ENCODE data around the gene TIMP1. TPM values are rescaled to one million over a fixed set of nuclear protein-coding genes. Genes with fewer than 3 reads are reported as not detected.

Gene TIMP1
- total and polyA plus RNA-seq, 2 of the 13 experiments (the other 11 are each of a cell fraction or from before 2014, with no cell fraction given): 12.3 to 45.8 TPM

DNA sequence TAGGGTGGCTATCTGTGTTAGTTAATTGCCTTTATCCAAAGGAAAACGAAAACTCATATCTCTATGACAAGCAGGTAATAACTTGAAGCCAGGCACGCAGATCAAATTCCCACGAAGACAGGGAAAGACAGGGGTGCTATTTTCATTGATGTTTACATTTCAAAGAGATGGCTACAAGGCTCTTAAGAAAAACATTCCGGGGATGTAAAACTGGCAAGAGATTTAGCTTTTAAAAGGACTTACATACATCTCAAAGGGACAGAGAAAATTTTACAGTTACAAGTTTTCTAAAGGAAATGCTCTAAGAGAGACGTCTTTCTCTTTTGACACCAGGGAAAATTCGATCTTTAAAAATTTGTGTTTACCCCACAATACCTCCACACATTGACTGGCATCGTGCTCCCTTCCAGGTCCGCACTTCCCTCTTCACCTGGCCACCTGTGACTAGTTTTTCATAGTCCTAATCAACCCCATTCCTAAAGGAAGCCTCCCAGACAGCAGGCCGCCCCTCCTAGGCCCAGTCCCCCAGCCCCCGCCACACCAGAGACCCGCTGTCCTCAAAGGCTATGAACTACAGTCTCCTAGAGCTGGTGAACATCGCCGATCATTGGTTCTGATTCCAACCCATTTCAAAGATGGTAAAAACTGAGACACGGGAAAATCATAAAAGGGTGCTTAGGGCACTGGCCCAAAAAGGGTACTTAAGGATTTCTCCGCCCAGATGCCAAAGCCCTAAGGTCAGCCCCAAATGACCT, 21.9 kb upstream of the TIMP1 start:
- ATAC-seq (no peak), DNase-seq (ENCODE audit: low spot score) (no peak), FAIRE-seq (no peak)
- TF ChIP-seq CHD4 (IDR thresholded peaks at IDR 0.05; ENCODE audit: borderline replicate concordance, low read length) (peak; percentile 92), ZNF629 (CRISPR knock-in tag; conservative IDR thresholded peaks at IDR 0.05) (peak; percentile 96), ZMYM3 (CRISPR knock-in tag; IDR thresholded peaks at IDR 0.05) (peak; percentile 94), KDM1A (CRISPR knock-in tag; IDR thresholded peaks at IDR 0.05) (peak; percentile 78), DMAP1 (CRISPR knock-in tag; IDR thresholded peaks at IDR 0.05) (0 out of 2 replicates have a peak, but pooled peaks have one; percentile 7), HDAC1 (CRISPR knock-in tag; IDR thresholded peaks at IDR 0.05) (0 out of 2 replicates have a peak, but pooled peaks have one; percentile 14), MED8 (CRISPR knock-in tag; IDR thresholded peaks at IDR 0.05; ENCODE audit: insufficient replicate concordance) (peak; percentile 25), SIN3A (IDR thresholded peaks at IDR 0.05; ENCODE audit: borderline replicate concordance, low read depth, low read length) (0 out of 2 replicates have a peak, but pooled peaks have one; percentile 4), KDM5A (IDR thresholded peaks at IDR 0.05; ENCODE audit: borderline replicate concordance, low read length) (no peak)
- TF ChIP-seq, protein P1, sequence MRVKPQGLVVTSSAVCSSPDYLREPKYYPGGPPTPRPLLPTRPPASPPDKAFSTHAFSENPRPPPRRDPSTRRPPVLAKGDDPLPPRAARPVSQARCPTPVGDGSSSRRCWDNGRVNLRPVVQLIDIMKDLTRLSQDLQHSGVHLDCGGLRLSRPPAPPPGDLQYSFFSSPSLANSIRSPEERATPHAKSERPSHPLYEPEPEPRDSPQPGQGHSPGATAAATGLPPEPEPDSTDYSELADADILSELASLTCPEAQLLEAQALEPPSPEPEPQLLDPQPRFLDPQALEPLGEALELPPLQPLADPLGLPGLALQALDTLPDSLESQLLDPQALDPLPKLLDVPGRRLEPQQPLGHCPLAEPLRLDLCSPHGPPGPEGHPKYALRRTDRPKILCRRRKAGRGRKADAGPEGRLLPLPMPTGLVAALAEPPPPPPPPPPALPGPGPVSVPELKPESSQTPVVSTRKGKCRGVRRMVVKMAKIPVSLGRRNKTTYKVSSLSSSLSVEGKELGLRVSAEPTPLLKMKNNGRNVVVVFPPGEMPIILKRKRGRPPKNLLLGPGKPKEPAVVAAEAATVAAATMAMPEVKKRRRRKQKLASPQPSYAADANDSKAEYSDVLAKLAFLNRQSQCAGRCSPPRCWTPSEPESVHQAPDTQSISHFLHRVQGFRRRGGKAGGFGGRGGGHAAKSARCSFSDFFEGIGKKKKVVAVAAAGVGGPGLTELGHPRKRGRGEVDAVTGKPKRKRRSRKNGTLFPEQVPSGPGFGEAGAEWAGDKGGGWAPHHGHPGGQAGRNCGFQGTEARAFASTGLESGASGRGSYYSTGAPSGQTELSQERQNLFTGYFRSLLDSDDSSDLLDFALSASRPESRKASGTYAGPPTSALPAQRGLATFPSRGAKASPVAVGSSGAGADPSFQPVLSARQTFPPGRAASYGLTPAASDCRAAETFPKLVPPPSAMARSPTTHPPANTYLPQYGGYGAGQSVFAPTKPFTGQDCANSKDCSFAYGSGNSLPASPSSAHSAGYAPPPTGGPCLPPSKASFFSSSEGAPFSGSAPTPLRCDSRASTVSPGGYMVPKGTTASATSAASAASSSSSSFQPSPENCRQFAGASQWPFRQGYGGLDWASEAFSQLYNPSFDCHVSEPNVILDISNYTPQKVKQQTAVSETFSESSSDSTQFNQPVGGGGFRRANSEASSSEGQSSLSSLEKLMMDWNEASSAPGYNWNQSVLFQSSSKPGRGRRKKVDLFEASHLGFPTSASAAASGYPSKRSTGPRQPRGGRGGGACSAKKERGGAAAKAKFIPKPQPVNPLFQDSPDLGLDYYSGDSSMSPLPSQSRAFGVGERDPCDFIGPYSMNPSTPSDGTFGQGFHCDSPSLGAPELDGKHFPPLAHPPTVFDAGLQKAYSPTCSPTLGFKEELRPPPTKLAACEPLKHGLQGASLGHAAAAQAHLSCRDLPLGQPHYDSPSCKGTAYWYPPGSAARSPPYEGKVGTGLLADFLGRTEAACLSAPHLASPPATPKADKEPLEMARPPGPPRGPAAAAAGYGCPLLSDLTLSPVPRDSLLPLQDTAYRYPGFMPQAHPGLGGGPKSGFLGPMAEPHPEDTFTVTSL (CRISPR knock-in tag; IDR thresholded peaks at IDR 0.05; ENCODE audit: borderline replicate concordance): no peak
- TF ChIP-seq, protein P2, sequence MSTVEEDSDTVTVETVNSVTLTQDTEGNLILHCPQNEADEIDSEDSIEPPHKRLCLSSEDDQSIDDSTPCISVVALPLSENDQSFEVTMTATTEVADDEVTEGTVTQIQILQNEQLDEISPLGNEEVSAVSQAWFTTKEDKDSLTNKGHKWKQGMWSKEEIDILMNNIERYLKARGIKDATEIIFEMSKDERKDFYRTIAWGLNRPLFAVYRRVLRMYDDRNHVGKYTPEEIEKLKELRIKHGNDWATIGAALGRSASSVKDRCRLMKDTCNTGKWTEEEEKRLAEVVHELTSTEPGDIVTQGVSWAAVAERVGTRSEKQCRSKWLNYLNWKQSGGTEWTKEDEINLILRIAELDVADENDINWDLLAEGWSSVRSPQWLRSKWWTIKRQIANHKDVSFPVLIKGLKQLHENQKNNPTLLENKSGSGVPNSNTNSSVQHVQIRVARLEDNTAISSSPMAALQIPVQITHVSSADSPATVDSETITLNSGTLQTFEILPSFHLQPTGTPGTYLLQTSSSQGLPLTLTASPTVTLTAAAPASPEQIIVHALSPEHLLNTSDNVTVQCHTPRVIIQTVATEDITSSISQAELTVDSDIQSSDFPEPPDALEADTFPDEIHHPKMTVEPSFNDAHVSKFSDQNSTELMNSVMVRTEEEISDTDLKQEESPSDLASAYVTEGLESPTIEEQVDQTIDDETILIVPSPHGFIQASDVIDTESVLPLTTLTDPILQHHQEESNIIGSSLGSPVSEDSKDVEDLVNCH (CRISPR knock-in tag; IDR thresholded peaks at IDR 0.05): no peak
- Histone ChIP-seq H4K20me1 (ENCODE audit: insufficient read depth, low read length) (peaks cover 4% of the 10 kb centered on the region; the same call in 1 of the 2 replicates), H3K9ac (ENCODE audit: insufficient read depth, low read depth, low read length) (peak overlapping the region; percentile 53), H3K4me3 (replicated peaks in 1 of 3; ENCODE audit: insufficient read depth in 1 of 3, low read depth in 2 of 3, low read length in 3 of 3) (peak overlapping the region; percentile 53 to 77 (median 60); a peak in 5 of 6 replicates), H3K4me2 (ENCODE audit: low read depth, low read length) (peak overlapping the region; percentile 78), H3K79me2 (ENCODE audit: insufficient read depth, low read length) (peaks cover 6% of the 10 kb centered on the region), H3K27me3 (ENCODE audit: control insufficient read depth in 1 of 2, insufficient read depth in 2 of 2, low read length in 2 of 2) (no peaks in the 10 kb centered on the region), H3K9me3 (ENCODE audit: low read length) (no peaks in the 10 kb centered on the region), H2AFZ (ENCODE audit: low read length) (peak overlapping the region; percentile 27), H3K27ac (ENCODE audit: extremely low read length, insufficient read depth, low read length) (peak overlapping the region; percentile 86), H3K4me1 (ENCODE audit: insufficient read depth, low read length) (peaks cover 8% of the 10 kb centered on the region; the same call in 1 of the 2 replicates), H3K36me3 (replicated peaks in 1 of 2; ENCODE audit: control insufficient read depth in 1 of 2, insufficient read depth in 2 of 2, low read length in 2 of 2) (peaks cover 0 to 19% of the 10 kb centered on the region in 2 experiments; a peak in 2 of 5 replicates)
- BruUV-seq (replicated peaks): TSS peak; percentile 76
- POLR2A ChIA-PET: no interaction called here
- CTCF ChIA-PET (ENCODE audit: low intra/inter-chr PET ratio, low total read pairs): no interaction called here
- 25% methylated on average over 12 of the region's 15 CpGs for WGBS (ENCODE audit: low lambda C conversion rate)
- intact Hi-C loops (cut with micrococcal nuclease; ENCODE audit: unreplicated experiment) (no loop called here), in situ Hi-C loops (cut with HindIII; ENCODE audit: extremely low pct_ligation_motif_present, low pct_unique_long_range_greater_than_20kb) (loop anchor here (5.0 kb wide), 1 partner anchor 82 kb away; no protein-coding TSS in a partner anchor)

Measured in HepG2 (cell line).